Glomerular visceral epithelial cell (primary cell): ENCODE results near the gene SWI5.

Experiments used
- DNase-seq: peaks from one replicate; pipeline ENCODE4 v3.0.0-alpha.2; 2016; ENCODE audit errors: extremely low spot score

Gene SWI5

GRCh38 chr9:128279088-128280073, 3.3 kb downstream of the SWI5 start:
- DNase-seq: peak; percentile 71

- no peak for DNase-seq
These were observed 4.1 kb downstream of the SWI5 start for GRCh38 chr9:128280084-128280622.

GRCh38 chr9:128282500-128282899, 6.4 kb downstream of the SWI5 start:
- DNase-seq: peak; percentile 9

GRCh38 chr9:128285033-128285784, 9.1 kb downstream of the SWI5 start:
- DNase-seq: no peak

- DNase-seq: no peak
These were observed 10.4 kb downstream of the SWI5 start for GRCh38 chr9:128286440-128286839.

- no peak for DNase-seq
These were observed 12.4 kb downstream of the SWI5 start for GRCh38 chr9:128288273-128289004.

- DNase-seq: no peak
These were observed 15.9 kb downstream of the SWI5 start for GRCh38 chr9:128292009-128292408.

GRCh38 chr9:128293091-128293490, 17.0 kb downstream of the SWI5 start:
- no peak for DNase-seq

- DNase-seq: no peak
These were observed 18.1 kb downstream of the SWI5 start for GRCh38 chr9:128294142-128294541.

GRCh38 chr9:128296340-128297220, 20.5 kb downstream of the SWI5 start:
- no peak for DNase-seq

- no peak for DNase-seq
These were observed 21.2 kb downstream of the SWI5 start for GRCh38 chr9:128297221-128297773.

- DNase-seq: no peak
These were observed 22.7 kb downstream of the SWI5 start for GRCh38 chr9:128298535-128299482.

GRCh38 chr9:128304136-128304970, 28.3 kb downstream of the SWI5 start:
- DNase-seq: no peak

- DNase-seq: no peak
These were observed 28.9 kb downstream of the SWI5 start for GRCh38 chr9:128304971-128305288.

GRCh38 chr9:128309551-128309950, 33.5 kb downstream of the SWI5 start:
- DNase-seq: no peak

- DNase-seq: no peak
These were observed 34.4 kb downstream of the SWI5 start for GRCh38 chr9:128310461-128310860.

- DNase-seq: no peak
These were observed 38.6 kb downstream of the SWI5 start for GRCh38 chr9:128314697-128315096.

GRCh38 chr9:128316421-128316820, 40.3 kb downstream of the SWI5 start:
- no peak for DNase-seq

- DNase-seq: no peak
These were observed 41.6 kb downstream of the SWI5 start for GRCh38 chr9:128317629-128318028.
